Measurements from ENCODE around the gene YAP1.

GRCh38 chr11:102254047-102254446, 143.8 kb downstream of the YAP1 start:
- TF ChIP-seq TAF1 (IDR thresholded peaks at IDR 0.05; ENCODE audit: borderline replicate concordance, insufficient read depth, low read length) (no peak), POLR2AphosphoS5 (IDR thresholded peaks at IDR 0.05; ENCODE audit: low read depth, low read length) (no peak)
